Mucosa of stomach (tissue), 1 donor: ENCODE measurements around the gene RNF166.

ENCODE experiments used
- H3K27me3 ChIP-seq: one replicate; pipeline ENCODE4 v1.7.0; 2013; ENCODE audit warnings: mild to moderate bottlenecking, low read length; ENCODE audit not compliant: control insufficient read depth, insufficient read depth
- H3K36me3 ChIP-seq: one replicate; pipeline ENCODE4 v1.7.0; 2013; ENCODE audit warnings: low read length; ENCODE audit not compliant: control insufficient read depth, insufficient read depth
- H3K4me1 ChIP-seq: one replicate; pipeline ENCODE4 v1.7.0; 2013; ENCODE audit warnings: mild to moderate bottlenecking, low read length; ENCODE audit not compliant: control insufficient read depth, insufficient read depth
- H3K4me3 ChIP-seq: one replicate; pipeline ENCODE4 v1.7.0; 2013; ENCODE audit warnings: low read length
- H3K9ac ChIP-seq: one replicate; pipeline ENCODE4 v1.7.0; 2013; ENCODE audit warnings: mild to moderate bottlenecking, low read length, moderate library complexity
- H3K9me3 ChIP-seq: one replicate; pipeline ENCODE4 v1.7.0; 2013; ENCODE audit warnings: mild to moderate bottlenecking, low read length, moderate library complexity; ENCODE audit not compliant: control insufficient read depth
- donor health status: Pancreatic carcinoma.

RNF166 gene

DNA sequence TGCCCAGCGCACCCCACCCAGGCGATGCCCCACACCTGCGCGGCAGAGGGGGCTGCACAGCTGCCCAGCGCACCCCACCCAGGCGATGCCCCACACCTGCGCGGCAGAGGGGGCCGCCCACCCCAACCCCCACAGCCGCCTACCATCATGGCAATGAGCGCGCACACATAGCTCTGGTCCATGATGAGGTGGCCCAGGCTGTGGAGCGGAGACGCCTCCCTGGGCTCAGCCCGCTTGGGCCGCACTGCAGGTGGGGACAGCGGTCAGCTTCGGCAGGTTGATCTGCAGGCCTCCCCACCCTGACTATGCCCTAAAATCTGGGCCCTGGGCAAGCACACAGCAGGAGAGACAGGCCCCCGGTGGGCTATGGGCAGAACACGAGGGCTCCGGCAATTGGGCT lies 30.3 kb upstream of the RNF166 start:
- Histone ChIP-seq H3K9me3 (no peaks in the 10 kb centered on the region), H3K4me3 (no peak overlapping the region), H3K4me1 (no peaks in the 10 kb centered on the region), H3K27me3 (no peaks in the 10 kb centered on the region), H3K36me3 (no peaks in the 10 kb centered on the region), H3K9ac (no peak overlapping the region)

DNA sequence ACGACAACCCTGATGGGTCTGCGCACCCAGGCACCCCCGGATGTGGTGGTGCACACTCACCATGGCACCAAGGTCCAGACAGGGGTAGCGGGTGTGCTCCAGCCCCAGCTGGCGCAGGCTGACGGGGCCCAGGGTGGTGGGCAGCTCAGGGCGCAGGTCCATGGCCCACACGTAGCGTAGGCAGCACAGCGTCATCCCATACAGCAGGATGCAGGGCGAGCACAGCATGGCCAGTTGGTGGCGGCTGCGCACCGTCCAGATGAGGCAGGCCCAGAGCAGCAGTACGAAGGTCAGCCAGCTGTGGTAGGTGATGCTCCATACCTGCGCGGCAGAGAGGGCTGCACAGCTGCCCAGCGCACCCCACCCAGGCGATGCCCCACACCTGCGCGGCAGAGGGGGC lies 29.9 kb upstream of the RNF166 start:
- no peaks in the 10 kb centered on the region for H3K27me3 ChIP-seq
- no peaks in the 10 kb centered on the region for H3K9me3 ChIP-seq
- no peak overlapping the region for H3K9ac ChIP-seq
- no peak overlapping the region for H3K4me3 ChIP-seq
- no peaks in the 10 kb centered on the region for H3K36me3 ChIP-seq
- H3K4me1 ChIP-seq: no peaks in the 10 kb centered on the region

DNA sequence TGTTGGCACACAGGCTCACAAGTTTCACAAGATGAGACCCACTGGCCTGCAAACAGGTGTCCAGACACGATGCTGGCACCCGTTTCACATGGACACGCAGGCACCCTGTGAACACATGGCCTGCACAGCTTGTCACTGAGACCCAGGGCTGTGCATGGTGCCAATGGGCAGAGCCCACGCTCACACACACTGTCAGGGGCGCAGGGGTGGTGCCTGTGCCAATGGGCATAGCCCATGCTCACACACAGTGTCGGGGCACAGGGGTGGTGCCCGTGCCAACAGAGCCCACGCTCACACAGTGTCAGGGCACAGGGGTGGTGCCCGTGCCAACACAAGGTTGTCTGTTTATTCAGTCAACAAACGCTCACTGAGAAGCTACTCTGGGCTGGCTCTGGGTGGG lies 29.4 kb upstream of the RNF166 start:
- Histone ChIP-seq H3K4me3 (no peak overlapping the region), H3K9me3 (no peaks in the 10 kb centered on the region), H3K9ac (no peak overlapping the region), H3K36me3 (no peaks in the 10 kb centered on the region), H3K27me3 (no peaks in the 10 kb centered on the region), H3K4me1 (no peaks in the 10 kb centered on the region)

DNA sequence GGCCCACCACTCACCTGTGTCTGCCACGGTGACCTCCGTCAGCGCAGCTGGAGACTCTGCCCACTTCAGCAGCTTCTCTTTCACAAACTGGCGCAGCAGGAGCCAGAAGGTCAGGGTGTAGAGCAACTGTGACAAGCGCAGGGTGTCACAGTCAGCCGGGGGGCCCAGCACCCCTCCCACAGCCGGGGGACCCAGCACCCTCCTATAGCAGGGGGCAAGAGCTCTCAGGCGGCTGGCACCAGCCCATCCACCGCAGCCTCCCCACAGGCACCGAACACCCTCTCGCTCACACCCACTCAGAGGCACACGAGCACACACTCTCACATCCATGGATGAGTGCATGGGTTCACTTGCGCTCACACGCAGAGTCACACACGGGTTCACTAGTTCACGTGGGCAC lies 28.9 kb upstream of the RNF166 start:
- Histone ChIP-seq H3K36me3 (no peaks in the 10 kb centered on the region), H3K9ac (no peak overlapping the region), H3K4me1 (no peaks in the 10 kb centered on the region), H3K27me3 (no peaks in the 10 kb centered on the region), H3K9me3 (no peaks in the 10 kb centered on the region), H3K4me3 (no peak overlapping the region)

DNA sequence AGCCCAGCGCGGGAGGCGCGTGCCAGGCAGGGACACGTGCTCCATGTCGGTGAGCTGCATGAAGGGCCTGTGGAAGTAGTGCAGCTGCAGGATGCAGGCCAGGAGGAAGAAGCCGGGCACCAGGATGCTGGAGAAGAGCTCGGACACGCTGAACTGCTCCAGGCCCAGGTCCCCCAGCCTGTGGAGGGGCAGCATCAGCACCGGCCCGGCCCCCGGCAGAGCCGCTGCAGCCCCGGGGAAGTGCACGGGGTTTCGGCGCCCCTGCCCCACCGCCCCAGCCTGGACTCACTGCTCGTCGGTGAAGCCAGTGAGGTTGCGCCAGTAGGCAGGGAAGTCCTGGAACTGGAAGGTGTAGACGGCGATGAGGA lies 28.1 kb upstream of the RNF166 start:
- Histone ChIP-seq H3K9ac (no peak overlapping the region), H3K36me3 (no peaks in the 10 kb centered on the region), H3K4me3 (no peak overlapping the region), H3K4me1 (no peaks in the 10 kb centered on the region), H3K27me3 (no peaks in the 10 kb centered on the region), H3K9me3 (no peaks in the 10 kb centered on the region)

DNA sequence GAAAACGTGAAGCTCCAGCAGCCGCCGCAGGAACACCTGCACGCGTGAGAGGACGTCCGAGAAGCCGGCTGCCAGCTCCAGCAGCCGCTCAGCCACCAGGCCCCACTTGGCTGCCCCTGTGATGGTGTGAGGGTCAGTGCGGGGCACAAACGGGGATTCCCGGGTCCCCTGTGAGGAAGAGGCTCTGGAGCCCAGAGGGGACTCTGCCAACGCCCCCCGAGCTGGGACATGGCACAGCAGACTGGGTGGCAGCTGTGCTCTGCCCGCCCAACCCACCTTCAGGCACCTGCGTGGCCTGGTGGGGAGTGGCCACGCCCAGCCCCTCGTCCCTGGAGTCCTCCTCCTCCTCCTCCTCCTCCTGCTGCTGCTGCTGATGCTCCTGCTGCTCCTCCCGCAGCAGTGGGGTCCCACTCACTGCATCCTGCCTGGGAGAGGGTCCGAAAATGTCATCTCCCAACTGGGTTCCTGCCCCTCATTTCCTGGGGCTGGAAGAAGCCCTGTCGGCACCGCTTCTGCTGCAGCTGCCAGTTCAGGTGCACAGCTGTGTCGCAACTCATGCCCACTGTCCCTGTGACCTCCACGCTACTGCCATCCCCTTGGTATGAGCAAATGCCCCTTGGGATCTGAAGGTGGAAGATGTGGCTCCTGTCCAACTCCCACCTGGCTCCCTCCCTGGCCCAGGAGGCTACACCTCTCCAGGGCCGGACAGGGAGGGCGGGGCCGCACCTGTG lies 27.6 kb upstream of the RNF166 start:
- Histone ChIP-seq H3K36me3 (no peaks in the 10 kb centered on the region), H3K4me1 (no peaks in the 10 kb centered on the region), H3K27me3 (no peaks in the 10 kb centered on the region), H3K9me3 (no peaks in the 10 kb centered on the region), H3K4me3 (no peak overlapping the region), H3K9ac (no peak overlapping the region)

DNA sequence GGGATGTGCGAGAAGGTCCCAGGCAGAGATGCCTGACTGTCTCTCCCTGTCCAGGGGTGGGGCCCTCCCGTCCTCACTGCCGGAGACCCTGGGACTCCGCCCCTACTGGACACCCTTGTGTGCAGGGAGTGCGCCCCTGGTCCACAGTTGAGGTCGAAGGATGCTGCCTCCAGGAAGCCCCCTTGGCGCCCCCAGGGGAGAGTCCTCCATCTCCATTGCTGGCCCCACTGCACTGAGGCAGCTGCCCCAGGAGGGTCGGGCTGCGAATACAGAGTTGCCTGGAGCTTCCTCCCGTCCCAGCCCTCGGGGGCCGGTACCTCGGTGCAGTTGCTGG lies 26.7 kb upstream of the RNF166 start:
- Histone ChIP-seq H3K4me1 (no peaks in the 10 kb centered on the region), H3K36me3 (no peaks in the 10 kb centered on the region), H3K27me3 (no peaks in the 10 kb centered on the region), H3K9me3 (no peaks in the 10 kb centered on the region), H3K4me3 (no peak overlapping the region), H3K9ac (no peak overlapping the region)

DNA sequence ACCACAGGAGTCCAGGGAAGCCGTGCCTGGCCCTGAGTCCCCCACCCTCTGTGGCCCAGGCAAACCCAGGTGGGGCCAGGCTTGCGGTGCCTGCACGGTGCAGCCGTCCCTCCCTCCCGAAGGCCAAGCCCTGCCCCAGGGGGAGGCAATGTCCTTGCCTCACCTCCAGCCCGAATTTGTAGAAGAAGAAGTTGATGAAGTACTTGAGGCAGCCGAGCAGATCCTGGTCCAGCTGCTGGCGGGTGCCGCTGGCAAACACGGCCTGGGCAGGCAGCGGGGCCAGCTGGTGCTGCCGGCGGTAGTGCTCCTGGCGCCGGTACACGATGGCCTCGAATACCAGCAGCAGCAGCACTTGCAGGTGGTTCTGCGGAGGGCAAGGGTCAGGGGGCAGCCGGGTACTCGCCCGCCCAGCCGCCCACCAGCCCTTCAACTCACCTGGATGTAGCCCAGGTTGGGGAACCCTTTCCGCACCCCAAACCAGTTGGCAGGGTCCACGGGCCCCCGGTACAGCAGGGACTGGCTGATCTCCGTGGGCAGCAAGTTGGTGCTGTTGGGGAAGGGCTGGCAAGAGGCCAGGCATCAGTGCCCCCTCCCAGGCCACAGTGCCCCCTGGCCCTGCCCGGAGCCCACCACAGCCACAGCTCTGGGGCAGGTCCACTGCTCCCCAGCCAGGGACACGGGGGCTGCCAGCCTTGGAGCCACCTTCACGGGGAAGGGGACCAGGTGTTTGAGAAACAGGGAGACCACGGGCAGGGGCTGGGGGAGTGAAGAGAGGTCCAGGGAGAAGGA lies 26.2 kb upstream of the RNF166 start:
- Histone ChIP-seq H3K9ac (no peak overlapping the region), H3K36me3 (no peaks in the 10 kb centered on the region)

DNA sequence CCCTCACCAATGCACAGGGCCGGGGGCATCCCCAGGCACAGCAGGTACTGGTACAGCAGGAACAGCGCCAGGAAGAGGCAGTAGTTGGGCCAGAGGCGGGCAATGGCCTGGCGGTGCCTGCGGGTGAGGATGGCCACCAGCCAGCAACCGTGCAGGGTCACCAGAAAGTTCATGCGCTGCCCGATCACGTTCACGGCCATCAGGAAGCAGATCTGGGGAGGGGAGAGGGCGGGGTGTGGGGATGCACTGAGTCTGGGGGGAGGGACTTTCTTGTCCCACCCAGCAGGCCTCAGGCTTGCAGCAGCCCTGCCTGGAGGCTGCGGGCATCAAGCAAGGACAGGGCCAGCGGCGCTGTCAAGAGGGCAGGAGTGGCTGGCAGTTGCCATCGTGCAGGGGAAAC lies 25.5 kb upstream of the RNF166 start:
- H3K27me3 ChIP-seq: no peaks in the 10 kb centered on the region
- H3K4me1 ChIP-seq: no peaks in the 10 kb centered on the region
- no peaks in the 10 kb centered on the region for H3K36me3 ChIP-seq
- no peak overlapping the region for H3K9ac ChIP-seq
- no peaks in the 10 kb centered on the region for H3K9me3 ChIP-seq
- no peak overlapping the region for H3K4me3 ChIP-seq

More for the DNA sequence above, 26.2 kb upstream of the RNF166 start:
- Histone ChIP-seq H3K4me1 (no peaks in the 10 kb centered on the region), H3K4me3 (no peak overlapping the region), H3K9me3 (no peaks in the 10 kb centered on the region), H3K27me3 (no peaks in the 10 kb centered on the region)

DNA sequence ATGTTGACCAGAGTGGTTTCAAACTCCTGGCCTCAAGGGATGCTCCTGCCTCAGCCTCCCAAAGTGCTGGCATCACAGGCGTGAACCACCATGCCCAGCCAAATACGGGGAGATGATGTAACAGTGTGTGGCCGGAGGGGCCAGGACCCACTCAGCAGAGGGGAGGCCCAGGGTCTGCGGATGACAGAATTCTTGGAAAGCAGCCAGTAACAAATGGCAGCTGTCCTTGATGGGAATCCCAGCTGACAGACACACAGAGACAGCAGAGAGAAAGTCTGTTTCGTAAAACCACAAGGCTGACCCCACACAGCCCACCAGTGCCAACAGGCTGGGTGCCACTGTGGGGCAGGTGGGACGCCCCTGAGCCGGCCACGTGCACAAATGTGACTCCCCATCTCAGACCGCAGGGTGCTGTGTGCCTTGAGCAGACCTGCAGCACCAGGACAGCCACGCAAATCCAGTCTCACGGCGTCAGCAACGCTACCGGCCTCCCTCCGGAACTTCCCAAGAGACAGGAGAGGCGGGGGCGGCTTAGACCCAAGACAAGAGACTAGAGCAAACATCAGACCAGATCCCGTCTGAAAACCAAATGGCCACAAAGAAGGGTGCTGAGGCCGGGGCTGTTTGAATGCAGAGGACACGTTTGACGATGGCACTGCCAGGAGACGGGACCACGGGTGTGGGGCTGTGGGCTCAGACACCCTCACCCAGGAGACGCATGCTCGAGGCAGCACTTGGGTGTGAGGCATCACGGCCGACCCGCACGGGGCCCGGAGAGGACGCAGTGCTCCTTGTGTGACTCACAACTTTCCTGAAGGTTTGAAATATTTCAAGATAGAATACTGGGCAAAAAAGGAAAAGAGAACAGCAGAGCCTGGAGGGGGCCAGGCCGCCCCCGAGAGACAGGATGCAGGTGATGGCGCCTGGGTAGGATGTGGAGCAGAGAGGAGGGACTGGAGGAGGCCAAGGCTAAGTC lies 24.7 kb upstream of the RNF166 start:
- no peak overlapping the region for H3K4me3 ChIP-seq
- no peaks in the 10 kb centered on the region for H3K4me1 ChIP-seq
- H3K9ac ChIP-seq: no peak overlapping the region
- no peaks in the 10 kb centered on the region for H3K27me3 ChIP-seq
- H3K36me3 ChIP-seq: peaks cover 3% of the 10 kb centered on the region
- H3K9me3 ChIP-seq: no peaks in the 10 kb centered on the region

DNA sequence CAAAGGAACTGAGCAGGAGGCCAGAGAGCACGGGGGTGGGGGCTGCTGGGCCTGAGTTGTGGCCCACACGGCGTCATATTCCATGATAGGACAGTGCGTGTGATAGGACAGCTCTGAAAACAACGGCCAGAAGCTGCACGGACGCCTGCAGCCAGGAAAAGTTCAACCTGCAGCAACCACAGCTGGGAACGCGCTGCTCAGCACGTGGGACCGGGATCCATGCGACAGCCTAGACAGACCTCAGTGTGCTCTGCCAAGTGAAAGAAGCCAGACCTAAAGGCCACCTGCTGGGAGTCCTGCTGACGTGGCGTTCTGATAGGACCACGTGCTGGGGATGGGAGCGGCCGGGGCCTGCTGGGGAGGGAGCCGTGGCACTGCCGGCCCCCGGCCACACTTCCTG lies 21.7 kb upstream of the RNF166 start:
- Histone ChIP-seq H3K27me3 (no peaks in the 10 kb centered on the region), H3K9ac (no peak overlapping the region), H3K4me1 (no peaks in the 10 kb centered on the region), H3K9me3 (no peaks in the 10 kb centered on the region), H3K36me3 (peaks cover 7% of the 10 kb centered on the region), H3K4me3 (no peak overlapping the region)

DNA sequence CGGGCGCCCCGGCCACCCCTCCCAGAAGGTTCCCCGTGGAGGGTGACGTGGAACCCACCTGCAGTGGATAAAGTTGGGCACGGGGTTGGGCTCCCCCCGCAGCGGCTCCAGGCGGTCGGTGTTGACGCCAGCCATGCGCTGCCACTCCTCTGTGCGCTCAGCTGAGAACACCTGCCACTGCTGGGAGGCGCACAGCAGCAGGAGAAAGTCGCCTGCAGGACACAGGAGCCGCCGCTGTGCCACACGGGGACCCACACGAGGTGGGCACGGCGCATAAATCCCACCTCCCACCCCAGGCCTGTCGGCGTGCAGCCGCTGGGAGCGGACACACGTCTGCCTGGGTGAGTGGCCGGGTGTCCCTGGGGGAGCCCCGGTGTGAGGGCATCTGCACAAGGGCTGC lies 20.8 kb upstream of the RNF166 start:
- Histone ChIP-seq H3K36me3 (peaks cover 7% of the 10 kb centered on the region), H3K9me3 (no peaks in the 10 kb centered on the region)

More for the DNA sequence above, 20.8 kb upstream of the RNF166 start:
- no peaks in the 10 kb centered on the region for H3K27me3 ChIP-seq
- no peak overlapping the region for H3K4me3 ChIP-seq
- H3K4me1 ChIP-seq: no peaks in the 10 kb centered on the region
- H3K9ac ChIP-seq: no peak overlapping the region
